ENCODE data around the gene CCDC83.

DNA sequence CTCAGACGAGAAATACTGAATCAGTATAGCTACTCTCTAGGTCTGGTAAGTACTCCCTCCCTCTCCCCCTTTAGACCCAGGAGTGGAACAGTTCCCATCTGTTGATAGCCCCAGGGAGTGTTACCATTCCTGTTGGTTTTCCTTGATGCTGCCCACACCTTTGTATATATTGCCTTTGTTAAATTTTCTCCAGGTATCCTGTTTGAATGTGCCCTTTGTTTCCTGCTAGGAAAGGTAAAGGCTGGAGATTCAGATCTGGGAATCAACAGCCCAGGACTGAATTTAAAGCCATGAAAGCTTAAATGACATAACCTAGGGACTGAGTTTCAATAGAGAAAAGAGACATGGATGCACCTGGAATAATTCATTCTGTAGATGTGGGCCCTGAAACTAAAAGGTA is 68.3 kb downstream of the CCDC83 start:
- no peak for TF ChIP-seq EZH2 (IDR thresholded peaks at IDR 0.05; ENCODE audit: insufficient read depth, poor library complexity, severe bottlenecking)
- TF ChIP-seq EZH2phosphoT487 (IDR thresholded peaks at IDR 0.05; ENCODE audit: insufficient read depth, low read depth), result no peak

All from GM23248 (cell line).